Measurements from ENCODE around the gene SLC12A2.

GRCh38 chr5:128105203-128105602, 21.6 kb downstream of the SLC12A2 start:
- no peak for TF ChIP-seq CTCF (IDR thresholded peaks at IDR 0.05)
- no peak for TF ChIP-seq EZH2 (IDR thresholded peaks at IDR 0.05; ENCODE audit: borderline replicate concordance, insufficient read depth, low read depth, low read length, poor library complexity, severe bottlenecking)
